Measurements from ENCODE around the gene GLO1.

GLO1 gene

DNA sequence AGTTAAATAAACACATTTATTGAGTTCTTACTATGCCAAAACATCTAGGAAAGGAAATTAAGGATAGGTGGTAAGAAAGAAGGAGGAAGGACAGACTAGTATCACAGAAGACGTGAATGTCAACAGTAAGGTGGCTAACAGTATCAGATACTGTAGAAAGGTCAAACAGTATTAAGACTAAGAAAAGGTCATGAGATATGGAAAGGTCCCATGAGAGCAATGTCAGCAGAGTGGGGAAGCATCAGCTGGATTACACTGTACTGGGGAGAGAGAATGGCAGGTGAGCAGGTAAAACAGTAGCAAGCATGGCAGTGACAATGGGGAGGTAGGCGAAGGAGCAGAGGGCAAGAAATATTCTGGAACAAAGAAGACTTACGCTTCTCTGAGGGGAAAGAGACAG, 18.0 kb downstream of the GLO1 start:
- H4K8ac ChIP-seq (ENCODE audit: low read depth, low read length) = no peak overlapping the region
- H2AFZ ChIP-seq (ENCODE audit: insufficient read depth, low read length, poor library complexity) = no peak overlapping the region
- H3K36me3 ChIP-seq (ENCODE audit: control insufficient read depth in 1 of 2, insufficient read depth in 2 of 2, low read length in 2 of 2) = peaks cover 5 to 9% of the 10 kb centered on the region in 2 experiments
- H2BK120ac ChIP-seq (ENCODE audit: insufficient read depth, low read length, poor library complexity) = no peak overlapping the region
- H3K4me1 ChIP-seq (ENCODE audit: control insufficient read depth in 1 of 2, insufficient read depth in 2 of 2, low read length in 2 of 2) = no peaks in the 10 kb centered on the region
- no CpG with 5 or more reads among the region's 3 CpGs for WGBS (ENCODE audit: extremely low coverage, insufficient coverage, insufficient read length)
- H3K79me1 ChIP-seq (ENCODE audit: low read length) = no peaks in the 10 kb centered on the region
- no peaks in the 10 kb centered on the region for H3K9me3 ChIP-seq (ENCODE audit: insufficient read depth, low read depth, low read length)
- no peaks in the 10 kb centered on the region for H3K27me3 ChIP-seq (ENCODE audit: insufficient read depth, low read length)
- H3K23ac ChIP-seq (ENCODE audit: low read length) = no peak overlapping the region
- no peak overlapping the region for H3K18ac ChIP-seq (ENCODE audit: low read length)
- H2AK5ac ChIP-seq (ENCODE audit: low read length) = no peak overlapping the region
- no peak overlapping the region for H2BK5ac ChIP-seq (ENCODE audit: low read depth, low read length, poor library complexity)
- no peak overlapping the region for H3K4me3 ChIP-seq (ENCODE audit: low read depth, low read length)
- no peak overlapping the region for H4K91ac ChIP-seq (ENCODE audit: low read depth, low read length)
- no peak overlapping the region for H4K12ac ChIP-seq (ENCODE audit: low read depth, low read length)
- no peak overlapping the region for H3K4me2 ChIP-seq (ENCODE audit: low read length)
- no peak overlapping the region for H3K9ac ChIP-seq (ENCODE audit: low read length)
- DNase-seq = no peak
- H3K79me2 ChIP-seq (ENCODE audit: control insufficient read depth, insufficient read depth, low read length, poor library complexity) = no peaks in the 10 kb centered on the region
- no peak overlapping the region for H3K4ac ChIP-seq (ENCODE audit: low read depth, low read length)
- H3K27ac ChIP-seq (ENCODE audit: low read depth, low read length) = no peak overlapping the region
- no peak overlapping the region for H2BK12ac ChIP-seq (ENCODE audit: low read length)
- H3K14ac ChIP-seq (ENCODE audit: low read length) = no peak overlapping the region

DNA sequence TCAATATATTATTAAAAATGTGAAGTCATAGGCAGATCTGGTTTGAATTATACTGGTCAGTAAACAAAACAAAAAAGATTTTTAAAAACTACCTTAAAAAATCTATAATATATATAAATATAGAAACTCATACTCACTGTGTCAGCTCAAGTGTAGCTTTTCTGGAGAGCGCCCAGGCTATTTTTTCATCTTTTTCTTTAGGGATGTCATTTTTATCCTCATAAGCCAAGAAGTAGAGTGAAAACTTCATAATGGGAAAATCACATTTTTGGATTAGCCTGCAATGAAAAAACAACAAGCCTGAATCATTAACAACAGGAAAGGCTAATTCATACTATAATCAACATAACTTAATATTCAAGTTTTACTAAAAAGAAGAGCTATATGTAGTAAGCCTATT, 18.7 kb downstream of the GLO1 start:
- H3K9ac ChIP-seq (ENCODE audit: low read length) = no peak overlapping the region
- H3K4ac ChIP-seq (ENCODE audit: low read depth, low read length) = no peak overlapping the region
- no peak overlapping the region for H2BK5ac ChIP-seq (ENCODE audit: low read depth, low read length, poor library complexity)
- H3K14ac ChIP-seq (ENCODE audit: low read length) = no peak overlapping the region
- no peaks in the 10 kb centered on the region for H3K27me3 ChIP-seq (ENCODE audit: insufficient read depth, low read length)
- peaks cover 8 to 10% of the 10 kb centered on the region in 2 experiments for H3K36me3 ChIP-seq (ENCODE audit: control insufficient read depth in 1 of 2, insufficient read depth in 2 of 2, low read length in 2 of 2)
- no peaks in the 10 kb centered on the region for H3K79me1 ChIP-seq (ENCODE audit: low read length)
- H2BK12ac ChIP-seq (ENCODE audit: low read length) = no peak overlapping the region
- no peak overlapping the region for H3K27ac ChIP-seq (ENCODE audit: low read depth, low read length)
- no peaks in the 10 kb centered on the region for H3K4me1 ChIP-seq (ENCODE audit: control insufficient read depth in 1 of 2, insufficient read depth in 2 of 2, low read length in 2 of 2)
- H3K79me2 ChIP-seq (ENCODE audit: control insufficient read depth, insufficient read depth, low read length, poor library complexity) = no peaks in the 10 kb centered on the region
- no peak overlapping the region for H4K91ac ChIP-seq (ENCODE audit: low read depth, low read length)
- no peaks in the 10 kb centered on the region for H3K9me3 ChIP-seq (ENCODE audit: insufficient read depth, low read depth, low read length)
- no peak overlapping the region for H3K4me2 ChIP-seq (ENCODE audit: low read length)
- no peak overlapping the region for H2AFZ ChIP-seq (ENCODE audit: insufficient read depth, low read length, poor library complexity)
- H3K23ac ChIP-seq (ENCODE audit: low read length) = no peak overlapping the region
- H4K8ac ChIP-seq (ENCODE audit: low read depth, low read length) = no peak overlapping the region
- no peak overlapping the region for H3K4me3 ChIP-seq (ENCODE audit: low read depth, low read length)
- no peak overlapping the region for H4K12ac ChIP-seq (ENCODE audit: low read depth, low read length)
- H3K18ac ChIP-seq (ENCODE audit: low read length) = no peak overlapping the region
- H2BK120ac ChIP-seq (ENCODE audit: insufficient read depth, low read length, poor library complexity) = no peak overlapping the region
- no peak overlapping the region for H2AK5ac ChIP-seq (ENCODE audit: low read length)
- WGBS (ENCODE audit: extremely low coverage, insufficient coverage, insufficient read length) = no CpG with 5 or more reads among the region's 1 CpG
- no peak for DNase-seq

DNA sequence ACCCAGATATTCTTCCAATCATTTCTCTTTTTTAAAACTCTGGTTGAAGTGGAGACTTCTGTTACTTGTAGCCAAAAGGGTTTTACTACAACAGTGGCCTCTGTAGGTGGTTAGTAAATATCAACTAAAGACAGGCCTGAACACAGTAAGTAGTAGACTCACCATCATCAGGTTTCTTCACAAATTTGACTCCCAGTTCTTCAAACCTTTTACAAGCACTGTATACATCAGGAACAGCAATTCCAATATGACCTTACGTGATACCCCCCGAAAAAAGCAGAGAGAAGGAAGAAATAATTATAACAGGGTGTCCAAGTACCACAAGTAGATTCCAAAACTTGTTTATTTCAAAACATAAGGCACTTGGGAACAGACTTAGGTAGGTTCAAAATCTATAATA, 21.1 kb downstream of the GLO1 start:
- H3K18ac ChIP-seq (ENCODE audit: low read length) = no peak overlapping the region
- H3K79me1 ChIP-seq (ENCODE audit: low read length) = no peaks in the 10 kb centered on the region
- no peak overlapping the region for H2BK120ac ChIP-seq (ENCODE audit: insufficient read depth, low read length, poor library complexity)
- H3K9ac ChIP-seq (ENCODE audit: low read length) = no peak overlapping the region
- no peaks in the 10 kb centered on the region for H3K9me3 ChIP-seq (ENCODE audit: insufficient read depth, low read depth, low read length)
- H2BK5ac ChIP-seq (ENCODE audit: low read depth, low read length, poor library complexity) = no peak overlapping the region
- H4K12ac ChIP-seq (ENCODE audit: low read depth, low read length) = no peak overlapping the region
- no peak overlapping the region for H3K27ac ChIP-seq (ENCODE audit: low read depth, low read length)
- no peak overlapping the region for H3K4me2 ChIP-seq (ENCODE audit: low read length)
- no peak overlapping the region for H4K91ac ChIP-seq (ENCODE audit: low read depth, low read length)
- no peak overlapping the region for H2AK5ac ChIP-seq (ENCODE audit: low read length)
- H4K8ac ChIP-seq (ENCODE audit: low read depth, low read length) = no peak overlapping the region
- no peak overlapping the region for H2BK12ac ChIP-seq (ENCODE audit: low read length)
- H3K79me2 ChIP-seq (ENCODE audit: control insufficient read depth, insufficient read depth, low read length, poor library complexity) = no peaks in the 10 kb centered on the region
- WGBS (ENCODE audit: extremely low coverage, insufficient coverage, insufficient read length) = no CpG with 5 or more reads among the region's 2 CpGs
- no peak overlapping the region for H3K4ac ChIP-seq (ENCODE audit: low read depth, low read length)
- no peaks in the 10 kb centered on the region for H3K27me3 ChIP-seq (ENCODE audit: insufficient read depth, low read length)
- DNase-seq = no peak
- no peak overlapping the region for H3K23ac ChIP-seq (ENCODE audit: low read length)
- H2AFZ ChIP-seq (ENCODE audit: insufficient read depth, low read length, poor library complexity) = no peak overlapping the region
- no peaks in the 10 kb centered on the region for H3K4me1 ChIP-seq (ENCODE audit: control insufficient read depth in 1 of 2, insufficient read depth in 2 of 2, low read length in 2 of 2)
- no peak overlapping the region for H3K14ac ChIP-seq (ENCODE audit: low read length)
- peaks cover 12 to 20% of the 10 kb centered on the region in 2 experiments for H3K36me3 ChIP-seq (ENCODE audit: control insufficient read depth in 1 of 2, insufficient read depth in 2 of 2, low read length in 2 of 2)
- no peak overlapping the region for H3K4me3 ChIP-seq (ENCODE audit: low read depth, low read length)

DNA sequence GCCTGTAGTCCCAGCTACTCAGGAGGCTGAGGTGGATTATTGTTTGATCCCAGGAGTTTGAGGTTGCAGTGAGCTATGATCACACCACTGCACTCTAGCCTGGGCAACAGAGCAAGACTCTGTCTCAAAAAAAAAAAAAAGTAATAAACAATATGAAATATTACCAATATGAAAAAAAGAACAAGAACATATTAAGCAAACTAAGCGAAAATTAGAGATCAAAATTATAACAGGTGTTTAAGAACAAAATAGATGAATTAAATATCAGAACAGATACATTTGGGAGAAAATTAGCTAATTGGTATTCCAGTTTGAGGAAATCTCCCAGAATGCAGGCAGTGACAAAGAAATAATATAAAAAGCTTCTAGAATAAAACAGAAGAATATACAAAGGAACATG, 23.3 kb downstream of the GLO1 start:
- Histone ChIP-seq H3K9ac (ENCODE audit: low read length) (no peak overlapping the region), H3K79me1 (ENCODE audit: low read length) (no peaks in the 10 kb centered on the region), H3K27me3 (ENCODE audit: insufficient read depth, low read length) (no peaks in the 10 kb centered on the region), H4K8ac (ENCODE audit: low read depth, low read length) (no peak overlapping the region), H4K12ac (ENCODE audit: low read depth, low read length) (no peak overlapping the region), H4K91ac (ENCODE audit: low read depth, low read length) (no peak overlapping the region), H3K23ac (ENCODE audit: low read length) (no peak overlapping the region), H2AK5ac (ENCODE audit: low read length) (no peak overlapping the region), H3K36me3 (ENCODE audit: control insufficient read depth in 1 of 2, insufficient read depth in 2 of 2, low read length in 2 of 2) (peaks cover 12 to 22% of the 10 kb centered on the region in 2 experiments), H2BK5ac (ENCODE audit: low read depth, low read length, poor library complexity) (no peak overlapping the region), H3K4ac (ENCODE audit: low read depth, low read length) (no peak overlapping the region), H2AFZ (ENCODE audit: insufficient read depth, low read length, poor library complexity) (no peak overlapping the region), H3K18ac (ENCODE audit: low read length) (no peak overlapping the region), H3K4me2 (ENCODE audit: low read length) (no peak overlapping the region), H3K4me1 (ENCODE audit: control insufficient read depth in 1 of 2, insufficient read depth in 2 of 2, low read length in 2 of 2) (no peaks in the 10 kb centered on the region), H3K4me3 (ENCODE audit: low read depth, low read length) (no peak overlapping the region), H2BK12ac (ENCODE audit: low read length) (no peak overlapping the region), H3K79me2 (ENCODE audit: control insufficient read depth, insufficient read depth, low read length, poor library complexity) (no peaks in the 10 kb centered on the region), H3K27ac (ENCODE audit: low read depth, low read length) (no peak overlapping the region), H3K9me3 (ENCODE audit: insufficient read depth, low read depth, low read length) (no peaks in the 10 kb centered on the region), H2BK120ac (ENCODE audit: insufficient read depth, low read length, poor library complexity) (no peak overlapping the region), H3K14ac (ENCODE audit: low read length) (no peak overlapping the region)
- no CpG with 5 or more reads among the region's 1 CpG for WGBS (ENCODE audit: extremely low coverage, insufficient coverage, insufficient read length)
- no peak for DNase-seq

Data from trophoblast cell (in vitro differentiated cells and primary cell).